Loucy (cell line): ENCODE measurements around the gene OR52B6.

ENCODE experiments used
- EZH2phosphoT487 ChIP-seq: fragments of 200-600 bp; IDR thresholded peaks from 2 replicates; pipeline ENCODE4 v1.6.1; 2018; ENCODE audit warnings: antibody characterized with exemption, mild to moderate bottlenecking, moderate library complexity, borderline replicate concordance
- TF ChIP-seq, protein P1 (sequence below): fragments of 200-600 bp; sonication (generic); conservative IDR thresholded peaks from 2 replicates; pipeline ENCODE4 v1.5.1; 2014; ENCODE audit warnings: mild to moderate bottlenecking, antibody characterized with exemption, low read length

DNA sequence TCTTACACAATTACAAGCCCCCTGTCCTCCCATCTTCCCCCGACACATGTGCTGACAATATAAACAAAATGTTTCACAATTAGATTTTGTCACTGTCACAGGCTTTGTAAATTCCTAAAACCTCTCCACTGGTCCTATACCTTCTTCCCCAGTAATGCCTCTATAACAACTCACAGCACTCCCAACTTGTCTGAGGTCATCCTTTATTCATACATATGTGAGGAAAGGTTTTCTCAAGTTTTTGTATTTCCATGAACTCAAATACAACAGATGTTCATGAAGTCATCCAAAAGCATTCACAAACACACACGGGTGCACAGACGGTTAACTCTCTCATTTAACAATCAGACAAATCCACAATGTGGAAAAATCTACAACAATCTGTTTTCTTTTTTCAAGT, 34.2 kb upstream of the OR52B6 start:
- TF ChIP-seq, protein P1, sequence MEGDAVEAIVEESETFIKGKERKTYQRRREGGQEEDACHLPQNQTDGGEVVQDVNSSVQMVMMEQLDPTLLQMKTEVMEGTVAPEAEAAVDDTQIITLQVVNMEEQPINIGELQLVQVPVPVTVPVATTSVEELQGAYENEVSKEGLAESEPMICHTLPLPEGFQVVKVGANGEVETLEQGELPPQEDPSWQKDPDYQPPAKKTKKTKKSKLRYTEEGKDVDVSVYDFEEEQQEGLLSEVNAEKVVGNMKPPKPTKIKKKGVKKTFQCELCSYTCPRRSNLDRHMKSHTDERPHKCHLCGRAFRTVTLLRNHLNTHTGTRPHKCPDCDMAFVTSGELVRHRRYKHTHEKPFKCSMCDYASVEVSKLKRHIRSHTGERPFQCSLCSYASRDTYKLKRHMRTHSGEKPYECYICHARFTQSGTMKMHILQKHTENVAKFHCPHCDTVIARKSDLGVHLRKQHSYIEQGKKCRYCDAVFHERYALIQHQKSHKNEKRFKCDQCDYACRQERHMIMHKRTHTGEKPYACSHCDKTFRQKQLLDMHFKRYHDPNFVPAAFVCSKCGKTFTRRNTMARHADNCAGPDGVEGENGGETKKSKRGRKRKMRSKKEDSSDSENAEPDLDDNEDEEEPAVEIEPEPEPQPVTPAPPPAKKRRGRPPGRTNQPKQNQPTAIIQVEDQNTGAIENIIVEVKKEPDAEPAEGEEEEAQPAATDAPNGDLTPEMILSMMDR: no peak
- no peak for TF ChIP-seq EZH2phosphoT487
